IMR-90 (cell line): ENCODE measurements around the gene CD274. TPM values are rescaled to one million over a fixed set of nuclear protein-coding genes. Genes with fewer than 3 reads are reported as not detected.

Experiments
- ATAC-seq: fragments of 200-7000 bp; cut with Tn5 transposase; 2 replicates; pipeline ENCODE4 v1.9.1; 2020; ENCODE audit warnings: low read depth, mild to moderate bottlenecking, moderate library complexity
- BruUV-seq: library from RNA; stranded (reverse); fragments of 400-500 nt; replicated peaks from 2 replicates; lab custom pipeline; 2021; lab: Mats Ljungman, UMichigan
- CTCF ChIA-PET: fragments of 300-600 bp; formaldehyde crosslinking; extraction: SDS; loops from one replicate; lab custom pipeline; 2021; ENCODE audit warnings: antibody characterized with exemption; lab: Yijun Ruan, JAX
- POLR2A ChIA-PET: fragments of 300-600 bp; sonication (Branson Sonifier 250); formaldehyde crosslinking; loops from one replicate; lab custom pipeline; 2022; ENCODE audit warnings: antibody characterized with exemption; ENCODE audit not compliant: unreplicated experiment; lab: Charles Lee
- DNase-seq: peaks from one replicate; pipeline ENCODE4 v3.0.0; 2013
- H2AFZ ChIP-seq: replicated peaks from 2 replicates; pipeline ENCODE3; 2013; ENCODE audit warnings: low read length, mild to moderate bottlenecking; ENCODE audit not compliant: poor library complexity
- H2AK5ac ChIP-seq: 2 replicates; pipeline ENCODE4 v1.6.1; 2013; ENCODE audit warnings: low read depth, low read length, inconsistent platforms
- H2AK9ac ChIP-seq: replicated peaks from 2 replicates; pipeline ENCODE3; 2013; ENCODE audit warnings: mild to moderate bottlenecking, low read depth, low read length, moderate library complexity; ENCODE audit not compliant: poor library complexity
- H2BK120ac ChIP-seq: 2 replicates; pipeline ENCODE4 v1.6.1; 2013; ENCODE audit warnings: low read depth, low read length, inconsistent platforms
- H2BK15ac ChIP-seq: 3 replicates; pipeline ENCODE4 v1.6.1; 2013; ENCODE audit warnings: low read depth, low read length, inconsistent platforms
- H2BK20ac ChIP-seq: 2 replicates; pipeline ENCODE4 v1.6.1; 2013; ENCODE audit warnings: low read depth, mild to moderate bottlenecking, inconsistent platforms, low read length, moderate library complexity
- H2BK5ac ChIP-seq: 2 replicates; pipeline ENCODE4 v1.6.1; 2013; ENCODE audit warnings: mild to moderate bottlenecking, low read depth, low read length, inconsistent platforms; ENCODE audit not compliant: poor library complexity, severe bottlenecking
- H3K14ac ChIP-seq: replicated peaks from 2 replicates; pipeline ENCODE4 v1.6.1; 2013; ENCODE audit warnings: low read depth, low read length, inconsistent platforms
- H3K18ac ChIP-seq: 2 replicates; pipeline ENCODE4 v1.6.1; 2013; ENCODE audit warnings: low read depth, low read length, control low read depth
- H3K23ac ChIP-seq: 2 replicates; pipeline ENCODE4 v1.6.1; 2013; ENCODE audit warnings: low read depth, low read length, inconsistent platforms
- H3K27ac ChIP-seq: 2 replicates; pipeline ENCODE4 v1.5.1; 2013; ENCODE audit warnings: mild to moderate bottlenecking, control low read depth, low read length; ENCODE audit not compliant: insufficient read depth
- H3K27me3 ChIP-seq: 2 replicates; pipeline ENCODE4 v1.6.1; 2013; ENCODE audit warnings: low read length; ENCODE audit not compliant: control insufficient read depth, insufficient read depth
- H3K36me3 ChIP-seq: 2 replicates; pipeline ENCODE4 v1.6.1; 2013; ENCODE audit warnings: low read length, mixed read lengths; ENCODE audit not compliant: control insufficient read depth, insufficient read depth
- H3K4ac ChIP-seq: 2 replicates; pipeline ENCODE4 v1.6.1; 2013; ENCODE audit warnings: low read depth, low read length, inconsistent platforms
- H3K4me1 ChIP-seq: 2 replicates; pipeline ENCODE4 v1.6.1; 2013; ENCODE audit warnings: low read length, mixed read lengths; ENCODE audit not compliant: control insufficient read depth, insufficient read depth
- H3K4me2 ChIP-seq: 2 replicates; pipeline ENCODE4 v1.6.1; 2013; ENCODE audit warnings: low read depth, mild to moderate bottlenecking, control low read depth, low read length, moderate library complexity
- H3K4me3 ChIP-seq: 2 replicates; pipeline ENCODE4 v1.5.1; 2013; ENCODE audit warnings: low read depth, mild to moderate bottlenecking, control low read depth, low read length, moderate library complexity; ENCODE audit not compliant: insufficient read depth
- H3K56ac ChIP-seq: 2 replicates; pipeline ENCODE4 v1.6.1; 2013; ENCODE audit warnings: low read length, inconsistent platforms; ENCODE audit not compliant: insufficient read depth; ENCODE audit errors: extremely low read depth
- H3K79me1 ChIP-seq, 2 experiments: 2 replicates each; pipeline ENCODE4 v1.6.1; 2013; ENCODE audit warnings: low read length in 2 of 2, inconsistent platforms in 1 of 2, low read depth in 1 of 2
- H3K9ac ChIP-seq: 2 replicates; pipeline ENCODE4 v1.6.1; 2013; ENCODE audit warnings: low read depth, low read length, control low read depth
- H3K9me1 ChIP-seq: 2 replicates; pipeline ENCODE4 v1.6.1; 2013; ENCODE audit warnings: low read length, inconsistent platforms; ENCODE audit not compliant: insufficient read depth
- H3K9me3 ChIP-seq: 2 replicates; pipeline ENCODE4 v1.6.1; 2013; ENCODE audit warnings: low read length; ENCODE audit not compliant: control insufficient read depth, insufficient read depth
- H4K20me1 ChIP-seq: 2 replicates; pipeline ENCODE4 v1.6.1; 2013; ENCODE audit warnings: low read length, inconsistent platforms; ENCODE audit not compliant: insufficient read depth
- H4K5ac ChIP-seq: 2 replicates; pipeline ENCODE4 v1.6.1; 2013; ENCODE audit warnings: mild to moderate bottlenecking, low read depth, low read length, control low read depth
- H4K8ac ChIP-seq, 2 experiments: 2 replicates each; pipeline ENCODE4 v1.6.1; 2013; ENCODE audit warnings: low read depth in 2 of 2, low read length in 2 of 2, control low read depth in 1 of 2, inconsistent platforms in 1 of 2
- H4K91ac ChIP-seq: 2 replicates; pipeline ENCODE4 v1.6.1; 2013; ENCODE audit warnings: low read depth, low read length, inconsistent platforms; ENCODE audit not compliant: insufficient read depth
- BHLHE40 ChIP-seq: fragments of 150-350 bp; IDR thresholded peaks from 2 replicates; pipeline ENCODE4 v1.6.1; 2016; ENCODE audit warnings: mild to moderate bottlenecking, low read depth, low read length
- CEBPB ChIP-seq: IDR thresholded peaks from 2 replicates; pipeline ENCODE4 v1.6.1; 2012; ENCODE audit warnings: low read depth, low read length, improper control_type of control experiment
- CHD1 ChIP-seq: IDR thresholded peaks from 2 replicates; pipeline ENCODE4 v1.6.1; 2012; ENCODE audit warnings: low read depth, low read length, improper control_type of control experiment
- CTCF ChIP-seq: conservative IDR thresholded peaks from 2 replicates; pipeline ENCODE4 v1.5.1; 2012; ENCODE audit warnings: mild to moderate bottlenecking, low read depth, low read length, improper control_type of control experiment
- ELK1 ChIP-seq: fragments of 150-350 bp; IDR thresholded peaks from 2 replicates; pipeline ENCODE4 v1.6.1; 2016; ENCODE audit warnings: low read depth, mild to moderate bottlenecking, low read length, moderate library complexity, borderline replicate concordance
- FOS ChIP-seq: fragments of 150-350 bp; IDR thresholded peaks from 2 replicates; pipeline ENCODE4 v1.6.1; 2016; ENCODE audit warnings: low read depth, low read length
- MAFK ChIP-seq: IDR thresholded peaks from 2 replicates; pipeline ENCODE4 v1.6.1; 2012; ENCODE audit warnings: low read depth, low read length, improper control_type of control experiment
- MAZ ChIP-seq: IDR thresholded peaks from 2 replicates; pipeline ENCODE4 v1.6.1; 2012; ENCODE audit warnings: low read depth, mild to moderate bottlenecking, low read length, improper control_type of control experiment, moderate library complexity, borderline replicate concordance
- MXI1 ChIP-seq: IDR thresholded peaks from 2 replicates; pipeline ENCODE4 v1.6.1; 2012; ENCODE audit warnings: low read depth, mild to moderate bottlenecking, low read length, moderate library complexity, borderline replicate concordance
- NFE2L2 ChIP-seq: fragments of 150-350 bp; IDR thresholded peaks from 2 replicates; pipeline ENCODE4 v1.6.1; 2016; ENCODE audit warnings: low read depth, mild to moderate bottlenecking, low read length
- POLR2A ChIP-seq: IDR thresholded peaks from 2 replicates; pipeline ENCODE4 v1.6.1; 2012; ENCODE audit warnings: mild to moderate bottlenecking, low read depth, low read length
- RAD21 ChIP-seq: IDR thresholded peaks from 2 replicates; pipeline ENCODE4 v1.6.1; 2012; ENCODE audit warnings: low read length, improper control_type of control experiment
- RCOR1 ChIP-seq: IDR thresholded peaks from 2 replicates; pipeline ENCODE4 v1.6.1; 2012; ENCODE audit warnings: mild to moderate bottlenecking, low read length, improper control_type of control experiment; ENCODE audit not compliant: insufficient replicate concordance
- RFX5 ChIP-seq: IDR thresholded peaks from 2 replicates; pipeline ENCODE4 v1.8.0; 2012; ENCODE audit warnings: low read depth, mild to moderate bottlenecking, low read length, moderate library complexity
- SMC3 ChIP-seq: fragments of 150-350 bp; IDR thresholded peaks from 2 replicates; pipeline ENCODE4 v1.6.1; 2016; ENCODE audit warnings: low read depth, mild to moderate bottlenecking, antibody characterized with exemption, low read length, moderate library complexity
- USF2 ChIP-seq: fragments of 150-350 bp; IDR thresholded peaks from 2 replicates; pipeline ENCODE4 v1.6.1; 2017; ENCODE audit warnings: mild to moderate bottlenecking, antibody characterized with exemption, low read length, low read depth
- WGBS, 2 experiments: methylation state at CpG; one replicate each; pipeline versions ENCODE4 v1.1.5 to v1.1.7; 2013; ENCODE audit warnings: missing lambda C conversion rate in 2 of 2; ENCODE audit not compliant: insufficient read length in 1 of 2; ENCODE audit errors: extremely low coverage in 2 of 2; 5-methylcytosine and 5-hydroxymethylcytosine counted together
- dilution Hi-C: fragments of 300-500 bp; cut with HindIII; formaldehyde crosslinking; loops from one replicate; pipeline ENCODE4 v1.14.3; 2018; ENCODE audit warnings: low sequenced_read_pairs; ENCODE audit not compliant: unreplicated experiment
- in situ Hi-C: fragments of 300-500 bp; cut with MboI; formaldehyde crosslinking; loops from 3 replicates; pipeline ENCODE4 v1.14.3; 2019; ENCODE audit warnings: low sequenced_read_pairs, inconsistent platforms, mixed read lengths
- intact Hi-C: fragments of 100-400 bp; cut with micrococcal nuclease; formaldehyde crosslinking; loops from 2 replicates; pipeline ENCODE4 v1.10.0; 2022
- polyA plus RNA-seq, 3 experiments: library from polyadenylated mRNA; depleted of rRNA; stranded (reverse); fragments of >200 nt; gene quantifications; 2 replicates each; pipeline ENCODE4 v1.2.3, GENCODE V29; 2012; ENCODE audit warnings: low replicate concordance in 1 of 3
- total RNA-seq: library from RNA; depleted of rRNA; stranded (reverse); fragments of >200 nt; gene quantifications from 2 replicates; pipeline ENCODE4 v1.2.3, GENCODE V29; 2012

Gene CD274
- total and polyA plus RNA-seq, 2 of the 4 experiments (the other 2 are of a cell fraction) = 17.4 to 19.4 TPM

GRCh38 chr9:5470122-5470521 lies 19.8 kb downstream of the CD274 start:
- H3K9me1 ChIP-seq = peaks cover 8% of the 10 kb centered on the region
- no peak overlapping the region for H2BK120ac ChIP-seq
- no peaks in the 10 kb centered on the region for H3K4me1 ChIP-seq
- H2AK9ac ChIP-seq = peak overlapping the region; percentile 78
- DNase-seq = no peak
- POLR2A ChIA-PET = no interaction called here
- H2BK5ac ChIP-seq = peak overlapping the region; percentile 51
- no peak overlapping the region for H2BK15ac ChIP-seq
- peak overlapping the region; percentile 67; the same call in 1 of the 2 replicates for H3K23ac ChIP-seq
- no peak overlapping the region for H2AK5ac ChIP-seq
- H3K9me3 ChIP-seq = no peaks in the 10 kb centered on the region
- no peak overlapping the region for H3K9ac ChIP-seq
- dilution Hi-C loops = no loop called here
- no peaks in the 10 kb centered on the region for H4K20me1 ChIP-seq
- no peak overlapping the region for H3K4ac ChIP-seq
- no peak overlapping the region for H3K56ac ChIP-seq
- no peak overlapping the region for H3K4me3 ChIP-seq
- no peak for ATAC-seq
- CTCF ChIA-PET = no interaction called here
- no peak overlapping the region for H2BK20ac ChIP-seq
- no peak overlapping the region for H3K18ac ChIP-seq
- H4K91ac ChIP-seq = no peak overlapping the region; the same call in 1 of the 2 replicates
- 0 out of 2 replicates have a peak overlapping the region, but pooled peaks have one; percentile 31 for H3K14ac ChIP-seq
- intact Hi-C loops = no loop called here
- H3K79me1 ChIP-seq = peaks cover 0 to 9% of the 10 kb centered on the region in 2 experiments; a peak in 2 of 4 replicates
- BruUV-seq = no TSS peak
- no peak overlapping the region for H2AFZ ChIP-seq
- H3K36me3 ChIP-seq = peaks cover 13% of the 10 kb centered on the region
- no peak overlapping the region for H3K27ac ChIP-seq
- WGBS, 2 experiments = no CpG with 5 or more reads among the region's 1 CpG
- in situ Hi-C loops = loop anchor here (25.0 kb wide), 1 partner anchor 242 kb away; no protein-coding TSS in a partner anchor
- H4K8ac ChIP-seq = no peak overlapping the region
- H4K5ac ChIP-seq = no peak overlapping the region
- H3K27me3 ChIP-seq = no peaks in the 10 kb centered on the region
- TF ChIP-seq RCOR1 = no peak
- TF ChIP-seq FOS = no peak
- no peak for TF ChIP-seq RFX5
- no peak for TF ChIP-seq MAZ
- TF ChIP-seq MXI1 = no peak
- TF ChIP-seq POLR2A = no peak
- no peak for TF ChIP-seq NFE2L2
- no peak for TF ChIP-seq CTCF
- no peak for TF ChIP-seq USF2
- TF ChIP-seq CEBPB = no peak
- no peak for TF ChIP-seq CHD1
- TF ChIP-seq MAFK = no peak
- TF ChIP-seq BHLHE40 = no peak
- TF ChIP-seq ELK1 = no peak
- no peak for TF ChIP-seq RAD21
- TF ChIP-seq SMC3 = no peak
- H3K4me2 ChIP-seq = no peak overlapping the region
